GM18519 (cell line): ENCODE data around the gene NUDCD3.

Source experiments
- ATAC-seq: cut with Tn5 transposase; IDR thresholded peaks from one replicate; pipeline ENCODE4 v1.9.1; 2021; ENCODE audit warnings: mild to moderate bottlenecking, moderate library complexity; ENCODE audit not compliant: unreplicated experiment, low FRiP score

Gene NUDCD3

GRCh38 chr7:44331682-44332081, 158.8 kb downstream of the NUDCD3 start:
- no peak for ATAC-seq

- no peak for ATAC-seq
These were observed 160.1 kb downstream of the NUDCD3 start for GRCh38 chr7:44330331-44330730.

- no peak for ATAC-seq
These were observed 160.6 kb downstream of the NUDCD3 start for GRCh38 chr7:44329888-44330287.
